IMR-90 (cell line): ENCODE measurements around the gene ZBTB11. TPM values are rescaled to one million over a fixed set of nuclear protein-coding genes. Genes with fewer than 3 reads are reported as not detected.

Experiments used
- ATAC-seq: fragments of 200-7000 bp; cut with Tn5 transposase; 2 replicates; pipeline ENCODE4 v1.9.1; 2020; ENCODE audit warnings: low read depth, mild to moderate bottlenecking, moderate library complexity
- BruUV-seq: library from RNA; stranded (reverse); fragments of 400-500 nt; replicated peaks from 2 replicates; lab custom pipeline; 2021; lab: Mats Ljungman, UMichigan
- CTCF ChIA-PET: fragments of 300-600 bp; formaldehyde crosslinking; extraction: SDS; loops from one replicate; lab custom pipeline; 2021; ENCODE audit warnings: antibody characterized with exemption; lab: Yijun Ruan, JAX
- POLR2A ChIA-PET: fragments of 300-600 bp; sonication (Branson Sonifier 250); formaldehyde crosslinking; loops from one replicate; lab custom pipeline; 2022; ENCODE audit warnings: antibody characterized with exemption; ENCODE audit not compliant: unreplicated experiment; lab: Charles Lee
- DNase-seq: peaks from one replicate; pipeline ENCODE4 v3.0.0; 2013
- H2AFZ ChIP-seq: replicated peaks from 2 replicates; pipeline ENCODE3; 2013; ENCODE audit warnings: low read length, mild to moderate bottlenecking; ENCODE audit not compliant: poor library complexity
- H2AK5ac ChIP-seq: 2 replicates; pipeline ENCODE4 v1.6.1; 2013; ENCODE audit warnings: low read depth, low read length, inconsistent platforms
- H2AK9ac ChIP-seq: replicated peaks from 2 replicates; pipeline ENCODE3; 2013; ENCODE audit warnings: mild to moderate bottlenecking, low read depth, low read length, moderate library complexity; ENCODE audit not compliant: poor library complexity
- H2BK120ac ChIP-seq: 2 replicates; pipeline ENCODE4 v1.6.1; 2013; ENCODE audit warnings: low read depth, low read length, inconsistent platforms
- H2BK15ac ChIP-seq: 3 replicates; pipeline ENCODE4 v1.6.1; 2013; ENCODE audit warnings: low read depth, low read length, inconsistent platforms
- H2BK20ac ChIP-seq: 2 replicates; pipeline ENCODE4 v1.6.1; 2013; ENCODE audit warnings: low read depth, mild to moderate bottlenecking, inconsistent platforms, low read length, moderate library complexity
- H2BK5ac ChIP-seq: 2 replicates; pipeline ENCODE4 v1.6.1; 2013; ENCODE audit warnings: mild to moderate bottlenecking, low read depth, low read length, inconsistent platforms; ENCODE audit not compliant: poor library complexity, severe bottlenecking
- H3K14ac ChIP-seq: replicated peaks from 2 replicates; pipeline ENCODE4 v1.6.1; 2013; ENCODE audit warnings: low read depth, low read length, inconsistent platforms
- H3K18ac ChIP-seq: 2 replicates; pipeline ENCODE4 v1.6.1; 2013; ENCODE audit warnings: low read depth, low read length, control low read depth
- H3K23ac ChIP-seq: 2 replicates; pipeline ENCODE4 v1.6.1; 2013; ENCODE audit warnings: low read depth, low read length, inconsistent platforms
- H3K27ac ChIP-seq: 2 replicates; pipeline ENCODE4 v1.5.1; 2013; ENCODE audit warnings: mild to moderate bottlenecking, control low read depth, low read length; ENCODE audit not compliant: insufficient read depth
- H3K27me3 ChIP-seq: 2 replicates; pipeline ENCODE4 v1.6.1; 2013; ENCODE audit warnings: low read length; ENCODE audit not compliant: control insufficient read depth, insufficient read depth
- H3K36me3 ChIP-seq: 2 replicates; pipeline ENCODE4 v1.6.1; 2013; ENCODE audit warnings: low read length, mixed read lengths; ENCODE audit not compliant: control insufficient read depth, insufficient read depth
- H3K4ac ChIP-seq: 2 replicates; pipeline ENCODE4 v1.6.1; 2013; ENCODE audit warnings: low read depth, low read length, inconsistent platforms
- H3K4me1 ChIP-seq: 2 replicates; pipeline ENCODE4 v1.6.1; 2013; ENCODE audit warnings: low read length, mixed read lengths; ENCODE audit not compliant: control insufficient read depth, insufficient read depth
- H3K4me2 ChIP-seq: 2 replicates; pipeline ENCODE4 v1.6.1; 2013; ENCODE audit warnings: low read depth, mild to moderate bottlenecking, control low read depth, low read length, moderate library complexity
- H3K4me3 ChIP-seq: 2 replicates; pipeline ENCODE4 v1.5.1; 2013; ENCODE audit warnings: low read depth, mild to moderate bottlenecking, control low read depth, low read length, moderate library complexity; ENCODE audit not compliant: insufficient read depth
- H3K56ac ChIP-seq: 2 replicates; pipeline ENCODE4 v1.6.1; 2013; ENCODE audit warnings: low read length, inconsistent platforms; ENCODE audit not compliant: insufficient read depth; ENCODE audit errors: extremely low read depth
- H3K79me1 ChIP-seq, 2 experiments: 2 replicates each; pipeline ENCODE4 v1.6.1; 2013; ENCODE audit warnings: low read length in 2 of 2, inconsistent platforms in 1 of 2, low read depth in 1 of 2
- H3K9ac ChIP-seq: 2 replicates; pipeline ENCODE4 v1.6.1; 2013; ENCODE audit warnings: low read depth, low read length, control low read depth
- H3K9me1 ChIP-seq: 2 replicates; pipeline ENCODE4 v1.6.1; 2013; ENCODE audit warnings: low read length, inconsistent platforms; ENCODE audit not compliant: insufficient read depth
- H3K9me3 ChIP-seq: 2 replicates; pipeline ENCODE4 v1.6.1; 2013; ENCODE audit warnings: low read length; ENCODE audit not compliant: control insufficient read depth, insufficient read depth
- H4K20me1 ChIP-seq: 2 replicates; pipeline ENCODE4 v1.6.1; 2013; ENCODE audit warnings: low read length, inconsistent platforms; ENCODE audit not compliant: insufficient read depth
- H4K5ac ChIP-seq: 2 replicates; pipeline ENCODE4 v1.6.1; 2013; ENCODE audit warnings: mild to moderate bottlenecking, low read depth, low read length, control low read depth
- H4K8ac ChIP-seq, 2 experiments: 2 replicates each; pipeline ENCODE4 v1.6.1; 2013; ENCODE audit warnings: low read depth in 2 of 2, low read length in 2 of 2, control low read depth in 1 of 2, inconsistent platforms in 1 of 2
- H4K91ac ChIP-seq: 2 replicates; pipeline ENCODE4 v1.6.1; 2013; ENCODE audit warnings: low read depth, low read length, inconsistent platforms; ENCODE audit not compliant: insufficient read depth
- BHLHE40 ChIP-seq: fragments of 150-350 bp; IDR thresholded peaks from 2 replicates; pipeline ENCODE4 v1.6.1; 2016; ENCODE audit warnings: mild to moderate bottlenecking, low read depth, low read length
- CEBPB ChIP-seq: IDR thresholded peaks from 2 replicates; pipeline ENCODE4 v1.6.1; 2012; ENCODE audit warnings: low read depth, low read length, improper control_type of control experiment
- CHD1 ChIP-seq: IDR thresholded peaks from 2 replicates; pipeline ENCODE4 v1.6.1; 2012; ENCODE audit warnings: low read depth, low read length, improper control_type of control experiment
- FOS ChIP-seq: fragments of 150-350 bp; IDR thresholded peaks from 2 replicates; pipeline ENCODE4 v1.6.1; 2016; ENCODE audit warnings: low read depth, low read length
- MAFK ChIP-seq: IDR thresholded peaks from 2 replicates; pipeline ENCODE4 v1.6.1; 2012; ENCODE audit warnings: low read depth, low read length, improper control_type of control experiment
- MAZ ChIP-seq: IDR thresholded peaks from 2 replicates; pipeline ENCODE4 v1.6.1; 2012; ENCODE audit warnings: low read depth, mild to moderate bottlenecking, low read length, improper control_type of control experiment, moderate library complexity, borderline replicate concordance
- MXI1 ChIP-seq: IDR thresholded peaks from 2 replicates; pipeline ENCODE4 v1.6.1; 2012; ENCODE audit warnings: low read depth, mild to moderate bottlenecking, low read length, moderate library complexity, borderline replicate concordance
- NFE2L2 ChIP-seq: fragments of 150-350 bp; IDR thresholded peaks from 2 replicates; pipeline ENCODE4 v1.6.1; 2016; ENCODE audit warnings: low read depth, mild to moderate bottlenecking, low read length
- POLR2A ChIP-seq: IDR thresholded peaks from 2 replicates; pipeline ENCODE4 v1.6.1; 2012; ENCODE audit warnings: mild to moderate bottlenecking, low read depth, low read length
- RAD21 ChIP-seq: IDR thresholded peaks from 2 replicates; pipeline ENCODE4 v1.6.1; 2012; ENCODE audit warnings: low read length, improper control_type of control experiment
- RCOR1 ChIP-seq: IDR thresholded peaks from 2 replicates; pipeline ENCODE4 v1.6.1; 2012; ENCODE audit warnings: mild to moderate bottlenecking, low read length, improper control_type of control experiment; ENCODE audit not compliant: insufficient replicate concordance
- RFX5 ChIP-seq: IDR thresholded peaks from 2 replicates; pipeline ENCODE4 v1.8.0; 2012; ENCODE audit warnings: low read depth, mild to moderate bottlenecking, low read length, moderate library complexity
- SMC3 ChIP-seq: fragments of 150-350 bp; IDR thresholded peaks from 2 replicates; pipeline ENCODE4 v1.6.1; 2016; ENCODE audit warnings: low read depth, mild to moderate bottlenecking, antibody characterized with exemption, low read length, moderate library complexity
- dilution Hi-C: fragments of 300-500 bp; cut with HindIII; formaldehyde crosslinking; loops from one replicate; pipeline ENCODE4 v1.14.3; 2018; ENCODE audit warnings: low sequenced_read_pairs; ENCODE audit not compliant: unreplicated experiment
- in situ Hi-C: fragments of 300-500 bp; cut with MboI; formaldehyde crosslinking; loops from 3 replicates; pipeline ENCODE4 v1.14.3; 2019; ENCODE audit warnings: low sequenced_read_pairs, inconsistent platforms, mixed read lengths
- intact Hi-C: fragments of 100-400 bp; cut with micrococcal nuclease; formaldehyde crosslinking; loops from 2 replicates; pipeline ENCODE4 v1.10.0; 2022
- polyA plus RNA-seq, 3 experiments: library from polyadenylated mRNA; depleted of rRNA; stranded (reverse); fragments of >200 nt; gene quantifications; 2 replicates each; pipeline ENCODE4 v1.2.3, GENCODE V29; 2012; ENCODE audit warnings: low replicate concordance in 1 of 3
- total RNA-seq: library from RNA; depleted of rRNA; stranded (reverse); fragments of >200 nt; gene quantifications from 2 replicates; pipeline ENCODE4 v1.2.3, GENCODE V29; 2012
- TF ChIP-seq, protein P1 (sequence below): fragments of 150-350 bp; IDR thresholded peaks from 2 replicates; pipeline ENCODE4 v1.6.1; 2016; ENCODE audit warnings: low read depth, mild to moderate bottlenecking, low read length, moderate library complexity, borderline replicate concordance
- TF ChIP-seq, protein P2 (sequence below): conservative IDR thresholded peaks from 2 replicates; pipeline ENCODE4 v1.5.1; 2012; ENCODE audit warnings: mild to moderate bottlenecking, low read depth, low read length, improper control_type of control experiment
- TF ChIP-seq, protein P3 (sequence below): fragments of 150-350 bp; IDR thresholded peaks from 2 replicates; pipeline ENCODE4 v1.6.1; 2017; ENCODE audit warnings: mild to moderate bottlenecking, antibody characterized with exemption, low read length, low read depth

ZBTB11 gene
- total and polyA plus RNA-seq, 2 of the 4 experiments (the other 2 are of a cell fraction) = 6.0 to 17.2 TPM

DNA sequence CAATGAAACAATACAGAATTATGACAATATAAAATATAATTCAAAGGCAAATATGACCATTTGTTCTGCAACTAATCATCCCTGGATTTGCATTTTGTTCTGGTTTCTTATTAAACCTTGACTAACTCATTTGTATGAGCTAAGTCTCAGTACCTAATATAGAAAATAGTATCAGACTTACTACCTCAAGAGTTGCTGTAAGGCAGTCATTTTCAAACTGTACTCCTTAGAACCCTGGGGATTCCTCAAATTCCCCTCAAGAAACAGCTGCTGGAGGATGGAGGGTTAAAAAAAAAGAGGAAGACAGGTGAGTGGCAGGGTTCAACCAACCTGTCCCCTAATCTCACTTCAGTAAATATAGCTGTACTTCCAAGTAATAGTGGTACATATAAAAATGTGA lies 11.1 kb downstream of the ZBTB11 start:
- no peak overlapping the region for H3K4ac ChIP-seq
- no peak overlapping the region for H3K9ac ChIP-seq
- no peak overlapping the region for H3K4me2 ChIP-seq
- CTCF ChIA-PET = interaction anchor here (1.0 kb wide), 1 partner anchor 15 kb away, joined by 3 read pairs; no protein-coding TSS in a partner anchor
- no peak for ATAC-seq
- no peak overlapping the region for H4K8ac ChIP-seq
- H4K5ac ChIP-seq = no peak overlapping the region
- no peaks in the 10 kb centered on the region for H4K20me1 ChIP-seq
- no peaks in the 10 kb centered on the region for H3K4me1 ChIP-seq
- H2BK5ac ChIP-seq = no peak overlapping the region
- H2BK120ac ChIP-seq = no peak overlapping the region
- H2AFZ ChIP-seq = no peak overlapping the region
- H3K79me1 ChIP-seq = peaks cover 12 to 13% of the 10 kb centered on the region in 2 experiments; a peak in 3 of 4 replicates
- POLR2A ChIA-PET = no interaction called here
- no peak overlapping the region for H4K91ac ChIP-seq
- H3K27ac ChIP-seq = no peak overlapping the region
- H3K4me3 ChIP-seq = no peak overlapping the region
- TF ChIP-seq MAZ (no peak), RFX5 (no peak), MXI1 (no peak), FOS (no peak), SMC3 (no peak), RAD21 (no peak), BHLHE40 (no peak), CEBPB (no peak), RCOR1 (no peak), MAFK (no peak), NFE2L2 (no peak), POLR2A (no peak), CHD1 (no peak)
- TF ChIP-seq, protein P1, sequence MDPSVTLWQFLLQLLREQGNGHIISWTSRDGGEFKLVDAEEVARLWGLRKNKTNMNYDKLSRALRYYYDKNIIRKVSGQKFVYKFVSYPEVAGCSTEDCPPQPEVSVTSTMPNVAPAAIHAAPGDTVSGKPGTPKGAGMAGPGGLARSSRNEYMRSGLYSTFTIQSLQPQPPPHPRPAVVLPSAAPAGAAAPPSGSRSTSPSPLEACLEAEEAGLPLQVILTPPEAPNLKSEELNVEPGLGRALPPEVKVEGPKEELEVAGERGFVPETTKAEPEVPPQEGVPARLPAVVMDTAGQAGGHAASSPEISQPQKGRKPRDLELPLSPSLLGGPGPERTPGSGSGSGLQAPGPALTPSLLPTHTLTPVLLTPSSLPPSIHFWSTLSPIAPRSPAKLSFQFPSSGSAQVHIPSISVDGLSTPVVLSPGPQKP = no peak
- TF ChIP-seq, protein P2, sequence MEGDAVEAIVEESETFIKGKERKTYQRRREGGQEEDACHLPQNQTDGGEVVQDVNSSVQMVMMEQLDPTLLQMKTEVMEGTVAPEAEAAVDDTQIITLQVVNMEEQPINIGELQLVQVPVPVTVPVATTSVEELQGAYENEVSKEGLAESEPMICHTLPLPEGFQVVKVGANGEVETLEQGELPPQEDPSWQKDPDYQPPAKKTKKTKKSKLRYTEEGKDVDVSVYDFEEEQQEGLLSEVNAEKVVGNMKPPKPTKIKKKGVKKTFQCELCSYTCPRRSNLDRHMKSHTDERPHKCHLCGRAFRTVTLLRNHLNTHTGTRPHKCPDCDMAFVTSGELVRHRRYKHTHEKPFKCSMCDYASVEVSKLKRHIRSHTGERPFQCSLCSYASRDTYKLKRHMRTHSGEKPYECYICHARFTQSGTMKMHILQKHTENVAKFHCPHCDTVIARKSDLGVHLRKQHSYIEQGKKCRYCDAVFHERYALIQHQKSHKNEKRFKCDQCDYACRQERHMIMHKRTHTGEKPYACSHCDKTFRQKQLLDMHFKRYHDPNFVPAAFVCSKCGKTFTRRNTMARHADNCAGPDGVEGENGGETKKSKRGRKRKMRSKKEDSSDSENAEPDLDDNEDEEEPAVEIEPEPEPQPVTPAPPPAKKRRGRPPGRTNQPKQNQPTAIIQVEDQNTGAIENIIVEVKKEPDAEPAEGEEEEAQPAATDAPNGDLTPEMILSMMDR = no peak
- TF ChIP-seq, protein P3, sequence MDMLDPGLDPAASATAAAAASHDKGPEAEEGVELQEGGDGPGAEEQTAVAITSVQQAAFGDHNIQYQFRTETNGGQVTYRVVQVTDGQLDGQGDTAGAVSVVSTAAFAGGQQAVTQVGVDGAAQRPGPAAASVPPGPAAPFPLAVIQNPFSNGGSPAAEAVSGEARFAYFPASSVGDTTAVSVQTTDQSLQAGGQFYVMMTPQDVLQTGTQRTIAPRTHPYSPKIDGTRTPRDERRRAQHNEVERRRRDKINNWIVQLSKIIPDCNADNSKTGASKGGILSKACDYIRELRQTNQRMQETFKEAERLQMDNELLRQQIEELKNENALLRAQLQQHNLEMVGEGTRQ = no peak
- dilution Hi-C loops = no loop called here
- no peaks in the 10 kb centered on the region for H3K27me3 ChIP-seq
- no peak overlapping the region for H3K23ac ChIP-seq
- H3K18ac ChIP-seq = no peak overlapping the region
- H3K9me3 ChIP-seq = no peaks in the 10 kb centered on the region
- no peak overlapping the region for H2BK20ac ChIP-seq
- intact Hi-C loops = no loop called here
- in situ Hi-C loops = no loop called here
- H2AK5ac ChIP-seq = no peak overlapping the region
- H3K56ac ChIP-seq = no peak overlapping the region
- no TSS peak for BruUV-seq
- peaks cover 16% of the 10 kb centered on the region for H3K36me3 ChIP-seq
- H3K14ac ChIP-seq = no peak overlapping the region
- no peak overlapping the region for H2BK15ac ChIP-seq
- H2AK9ac ChIP-seq = no peak overlapping the region
- H3K9me1 ChIP-seq = no peaks in the 10 kb centered on the region
- no peak for DNase-seq
